Activated gamma-delta T cell treated with anti-CD3 and anti-CD28 coated beads, Interleukin-2, amount 50 U/mL, for 16 hours (primary cell): ENCODE measurements around the gene ATP4A.

Experiments used
- DNase-seq: peaks from one replicate; pipeline ENCODE4 v3.0.0-alpha.2; 2020; ENCODE audit warnings: low read depth

ATP4A gene

DNA sequence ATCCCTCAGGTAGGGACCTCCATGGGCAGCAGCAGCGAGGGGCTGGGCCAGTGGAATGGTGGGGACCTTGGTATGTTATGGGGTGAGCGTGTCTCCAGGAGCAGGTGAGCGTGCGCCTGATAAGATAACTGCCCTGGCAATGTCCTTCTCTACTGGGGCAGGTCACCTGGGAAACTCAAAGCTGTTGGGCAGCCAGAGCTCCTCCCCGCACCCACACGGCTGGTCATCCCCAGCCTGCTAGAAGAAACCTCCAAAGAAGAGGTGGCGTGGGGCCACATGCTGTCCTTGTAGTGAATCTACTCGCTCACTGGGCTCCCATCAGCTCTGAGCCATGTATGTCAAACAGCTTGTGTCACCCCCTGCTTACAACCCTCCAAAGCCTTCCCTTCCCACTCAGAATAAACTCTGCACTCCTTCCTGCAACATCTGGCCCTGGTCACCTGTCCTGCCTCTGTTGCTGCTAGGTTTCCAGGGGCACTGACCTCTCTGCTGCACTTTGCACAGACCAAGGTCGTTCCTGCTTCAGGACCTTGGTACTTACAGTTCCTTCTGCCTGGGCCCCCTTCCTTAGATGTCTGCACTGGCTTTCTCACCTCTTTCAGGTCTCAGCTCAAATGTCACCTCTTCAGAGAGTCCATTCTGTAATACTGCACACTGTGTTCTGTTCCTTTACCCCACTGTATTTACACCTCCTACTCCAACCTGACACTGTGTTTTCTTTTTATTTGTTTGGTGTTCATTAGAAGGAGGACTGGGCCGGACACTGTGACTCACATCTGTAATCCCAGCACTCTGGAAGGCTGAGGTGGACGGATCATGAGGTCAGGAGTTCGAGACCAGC is 1.8 kb upstream of the ATP4A start:
- DNase-seq = no peak

DNA sequence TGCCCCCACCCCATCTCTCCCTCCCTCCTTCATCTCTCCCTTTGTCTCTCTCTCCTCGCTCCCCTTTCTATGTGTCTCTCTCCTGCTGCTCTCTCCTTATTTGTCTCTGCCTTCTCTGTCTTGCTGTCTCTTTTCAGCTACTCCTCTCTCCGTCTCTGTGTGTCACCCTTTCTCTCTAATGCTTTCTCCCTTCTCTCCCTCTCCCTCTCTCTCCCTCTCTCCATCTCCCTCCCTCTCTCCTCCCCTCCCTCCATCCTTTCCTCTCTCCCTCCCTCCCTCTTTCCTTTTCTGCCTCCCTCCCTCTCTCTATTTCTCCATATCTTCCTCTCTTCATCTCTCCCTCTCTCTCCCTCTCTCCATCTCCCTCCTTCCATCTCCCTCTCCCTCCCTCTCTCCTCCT is 682 bp downstream of the ATP4A start:
- no peak for DNase-seq

DNA sequence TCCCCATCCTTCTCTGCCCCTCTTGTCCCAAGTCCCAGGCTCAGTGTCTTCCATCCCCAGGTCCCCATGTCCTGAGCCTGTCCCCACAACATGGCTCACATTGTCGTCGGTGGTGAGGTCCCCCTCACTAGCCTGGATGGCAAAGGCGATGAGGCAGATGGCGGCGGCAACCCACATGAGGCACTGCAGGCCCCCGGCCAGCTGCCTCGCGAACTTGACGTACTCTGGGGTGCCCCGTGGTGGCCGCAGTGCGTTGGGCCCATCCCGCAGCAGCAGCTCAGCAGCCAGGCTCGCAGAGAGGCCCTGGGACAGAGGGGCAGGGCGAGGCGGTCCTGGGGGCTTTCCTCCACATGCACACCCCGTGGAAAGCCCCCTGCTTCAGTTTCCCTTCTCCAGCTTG is 1.1 kb downstream of the ATP4A start:
- DNase-seq = no peak

DNA sequence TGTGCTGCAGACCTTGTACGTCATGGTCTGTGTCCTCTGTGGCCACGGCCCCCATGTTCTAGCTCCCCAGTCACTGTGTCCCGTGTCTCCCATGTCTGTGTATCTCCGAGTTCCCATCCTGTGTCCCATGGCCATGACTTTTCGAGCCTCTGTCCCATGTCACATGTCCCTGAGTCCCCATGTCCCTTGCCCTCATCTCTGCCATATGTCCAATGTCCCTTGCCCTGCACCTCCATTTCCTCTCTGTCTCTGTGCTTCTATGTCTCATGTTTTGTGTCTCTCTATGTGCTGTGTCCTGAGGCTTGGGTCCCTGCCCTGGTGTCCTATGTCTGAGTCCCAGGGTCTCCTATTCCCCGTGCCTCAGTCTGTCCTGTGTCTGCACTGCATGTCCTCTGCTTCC is 2.0 kb downstream of the ATP4A start:
- DNase-seq = no peak

DNA sequence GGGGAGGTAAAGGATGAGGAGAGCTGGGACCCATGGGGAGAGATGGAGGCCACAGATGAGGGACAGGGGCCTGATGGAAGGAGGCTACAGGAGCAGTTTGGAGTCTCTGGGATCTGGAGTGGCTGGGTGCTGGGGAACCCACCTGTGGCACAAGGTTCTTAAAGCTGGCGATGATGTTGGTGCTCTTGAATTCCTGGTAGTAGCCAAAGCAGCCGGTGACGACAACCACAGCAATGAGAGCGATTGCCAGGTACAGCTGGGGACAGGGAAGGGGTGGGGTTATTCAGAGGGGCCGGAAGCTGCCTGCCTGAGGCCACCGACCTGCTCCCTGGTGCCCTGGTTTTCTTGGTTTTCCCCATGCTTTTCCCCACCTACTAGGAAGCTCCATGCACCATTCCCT is 2.8 kb downstream of the ATP4A start:
- DNase-seq = no peak

DNA sequence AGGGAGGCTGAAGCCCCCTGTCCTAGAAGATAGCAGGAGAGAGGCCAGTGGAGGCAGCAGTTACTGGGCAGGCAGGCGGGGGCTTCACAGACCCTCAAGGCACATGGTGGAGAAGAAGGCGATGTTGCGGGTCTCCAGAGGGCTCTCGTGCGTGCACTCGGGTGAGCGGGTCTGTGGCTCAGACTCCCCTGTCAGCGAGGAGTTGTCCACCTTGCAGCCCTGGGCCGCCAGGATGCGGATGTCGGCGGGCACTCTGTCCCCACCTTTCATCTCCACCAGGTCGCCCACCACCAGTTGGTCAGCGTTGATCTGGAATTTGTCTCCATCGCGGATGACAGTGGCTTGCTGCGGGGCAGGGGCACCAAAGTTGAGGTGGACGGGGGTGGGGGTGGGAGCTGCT is 3.2 kb downstream of the ATP4A start:
- DNase-seq = no peak

DNA sequence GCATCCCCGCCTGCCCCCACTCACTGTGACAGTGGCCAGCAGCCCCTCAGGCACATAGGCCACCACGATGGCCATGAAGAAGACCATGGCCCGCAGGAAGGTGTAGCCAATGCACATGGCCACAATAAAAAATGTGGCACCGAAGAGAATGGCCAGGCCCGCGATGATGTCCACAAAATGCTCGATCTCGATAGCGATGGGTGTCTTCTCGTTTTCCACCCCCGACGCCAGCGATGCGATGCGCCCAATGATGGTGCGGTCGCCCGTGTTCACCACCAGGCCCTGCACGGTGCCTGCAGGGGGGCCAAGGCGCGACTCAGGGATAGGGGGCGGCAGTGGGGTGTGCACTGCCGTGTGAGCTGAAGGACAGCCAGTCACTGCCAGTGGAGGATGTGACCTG is 3.7 kb downstream of the ATP4A start:
- DNase-seq = no peak

DNA sequence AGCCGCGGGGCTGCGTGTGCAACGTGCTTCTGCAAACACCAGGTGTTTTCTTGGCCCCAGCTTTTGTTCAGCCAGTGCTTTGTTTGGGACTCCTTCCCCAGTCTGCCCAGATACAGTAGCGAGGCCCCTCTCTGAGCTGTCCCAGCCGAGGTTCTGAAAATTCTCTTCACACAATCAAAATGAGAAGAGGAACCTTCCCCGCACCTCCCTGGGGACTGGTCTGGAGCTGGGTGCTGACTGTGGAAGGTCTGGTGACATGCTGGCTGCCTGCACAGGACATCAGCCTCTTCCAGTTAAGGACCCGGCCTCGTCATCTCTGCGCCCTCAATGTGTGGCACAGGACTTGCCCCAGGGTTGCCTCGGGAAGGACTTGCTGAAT is 4.2 kb downstream of the ATP4A start:
- no peak for DNase-seq

DNA sequence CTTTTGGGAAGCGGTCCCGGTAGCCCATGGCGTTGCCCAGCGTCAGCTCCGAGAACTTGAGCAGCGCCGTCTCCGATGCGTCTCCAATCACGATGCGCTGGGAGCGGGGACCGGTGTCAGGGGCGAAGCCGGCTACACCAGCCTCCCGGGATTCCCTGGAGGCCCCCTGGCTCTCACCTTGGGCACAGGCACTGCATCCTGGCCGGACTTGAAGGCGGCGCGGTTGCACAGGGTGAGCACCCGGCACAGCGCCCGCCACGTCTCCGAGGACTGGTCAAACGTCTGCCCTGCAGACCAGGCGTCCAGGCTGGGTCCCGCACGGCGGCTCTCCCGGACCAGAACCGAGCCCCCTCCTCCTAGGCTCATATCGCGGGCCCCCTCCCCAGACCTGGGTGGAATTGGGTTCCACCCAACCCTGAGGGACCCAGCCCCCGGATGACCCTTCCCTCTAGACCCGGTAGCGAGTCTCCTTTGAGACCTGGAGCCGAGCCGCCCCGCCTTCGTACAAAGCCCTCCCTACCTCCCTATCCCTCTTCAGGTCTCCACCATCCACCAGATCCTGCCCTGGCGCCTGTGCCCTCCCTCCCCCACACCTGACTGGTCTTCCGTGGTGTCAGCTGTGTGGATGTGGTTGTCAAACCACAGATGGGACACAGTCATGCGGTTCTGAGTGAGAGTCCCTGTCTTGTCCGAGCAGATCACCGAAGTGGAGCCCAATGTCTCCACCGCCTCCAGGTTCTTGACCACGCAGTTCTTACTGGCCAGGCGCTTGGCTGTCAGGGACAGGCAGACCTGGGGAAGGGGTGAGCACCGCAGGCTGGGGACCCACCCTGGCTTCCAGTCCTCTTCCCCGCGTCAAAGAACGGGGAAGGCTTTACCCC is 4.8 kb downstream of the ATP4A start:
- no peak for DNase-seq

DNA sequence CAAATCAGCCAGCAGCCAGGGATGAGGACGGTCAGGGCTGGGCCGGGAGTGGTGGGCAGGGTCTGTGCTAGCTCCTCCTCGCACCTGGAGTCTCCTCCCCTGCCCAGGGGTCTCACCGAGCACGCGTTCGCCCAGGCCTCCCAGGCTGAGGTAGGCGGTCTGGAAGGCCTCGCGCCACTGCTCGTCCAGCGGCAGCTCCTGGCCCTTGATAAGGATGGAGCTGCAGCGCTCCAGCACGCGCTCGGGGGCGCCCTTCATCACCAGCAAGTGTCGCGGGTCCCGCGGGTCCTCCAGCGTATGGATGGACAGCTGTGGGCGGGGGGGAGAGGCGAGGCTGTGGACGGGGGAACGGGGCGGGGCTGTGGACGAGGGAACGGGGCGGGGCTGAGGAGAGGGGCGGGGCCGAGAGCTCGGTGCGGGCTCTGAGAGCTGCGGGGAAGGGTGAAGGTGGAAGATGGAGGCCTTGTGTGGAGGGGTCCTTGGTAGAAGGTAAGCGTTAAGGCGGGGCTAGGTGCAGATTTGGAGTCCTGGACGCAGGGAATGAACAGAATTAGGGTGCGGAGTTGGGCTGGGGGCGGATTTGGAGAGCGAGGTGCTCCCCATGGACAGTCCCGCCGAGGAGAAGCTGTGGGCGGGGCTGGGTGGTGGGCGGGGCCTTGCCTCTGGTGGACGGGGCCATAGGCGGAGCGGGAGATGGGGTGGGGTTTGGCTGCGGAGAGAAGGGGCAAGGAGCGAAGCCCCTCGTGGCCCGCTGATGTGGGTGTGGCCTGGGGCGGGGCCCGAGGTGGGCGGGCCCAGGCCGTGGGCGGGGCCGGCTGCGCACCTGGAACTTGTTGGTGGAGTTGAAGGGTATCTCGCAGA is 5.7 kb downstream of the ATP4A start:
- peak; percentile 14 for DNase-seq

DNA sequence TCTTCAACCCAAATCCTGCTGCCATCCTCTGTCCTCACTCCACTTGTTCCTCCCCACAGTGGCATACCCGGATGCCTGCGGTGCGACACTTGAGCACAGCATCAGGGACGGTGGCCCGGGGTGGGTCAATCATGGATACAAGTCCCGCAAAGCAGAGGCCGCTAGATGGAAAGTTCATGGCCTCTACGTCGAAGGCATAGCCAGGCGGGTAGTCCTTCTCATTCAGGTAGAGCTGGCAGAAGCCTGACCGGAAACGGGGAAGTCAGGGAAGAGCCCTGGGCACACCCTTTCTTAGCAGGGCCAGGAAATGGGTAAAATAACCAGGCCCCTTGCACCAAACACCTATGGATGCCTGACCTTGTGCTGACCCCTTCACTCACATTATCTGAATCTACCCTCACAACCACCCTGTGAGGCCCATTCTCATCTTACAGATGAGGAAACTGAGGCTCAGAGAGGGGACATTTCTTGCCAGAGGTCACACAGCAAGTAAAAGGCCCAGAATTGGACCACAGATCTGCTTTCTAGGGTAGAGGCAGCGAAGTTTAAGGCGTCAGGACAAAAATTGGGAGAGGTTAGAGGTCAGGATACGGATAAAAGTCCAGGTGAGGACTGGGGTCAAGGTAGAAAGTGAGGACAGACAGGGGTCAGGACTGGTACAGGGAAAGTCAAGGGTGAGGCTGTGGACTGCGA is 6.5 kb downstream of the ATP4A start:
- no peak for DNase-seq

DNA sequence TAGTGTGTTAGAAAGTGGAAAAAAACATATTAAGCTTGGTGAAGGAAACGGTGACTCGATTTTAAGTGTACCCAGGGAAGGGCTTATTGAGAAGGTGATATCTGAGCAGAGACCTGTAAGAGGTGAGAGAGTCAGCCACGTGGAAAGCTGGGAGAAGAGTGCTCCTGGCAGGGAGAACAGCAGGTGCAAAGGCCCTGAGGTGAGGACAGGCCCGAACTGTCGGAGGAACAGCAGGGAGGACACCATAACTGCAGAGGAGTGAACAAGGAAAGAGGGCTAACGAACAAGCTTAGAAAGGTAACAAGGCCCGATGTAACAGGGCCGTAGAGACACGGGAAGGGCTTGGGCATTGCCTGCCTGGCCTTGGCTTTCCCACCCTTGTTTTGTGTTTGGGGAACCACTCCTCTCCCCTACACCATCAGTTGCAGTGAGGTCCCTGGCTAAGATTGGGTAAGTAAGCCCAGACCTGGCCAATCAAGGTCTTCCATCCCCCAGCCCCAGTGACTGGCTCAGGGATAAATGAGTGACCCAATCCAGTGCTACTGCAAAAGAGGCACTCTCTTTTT is 7.3 kb downstream of the ATP4A start:
- DNase-seq = no peak

DNA sequence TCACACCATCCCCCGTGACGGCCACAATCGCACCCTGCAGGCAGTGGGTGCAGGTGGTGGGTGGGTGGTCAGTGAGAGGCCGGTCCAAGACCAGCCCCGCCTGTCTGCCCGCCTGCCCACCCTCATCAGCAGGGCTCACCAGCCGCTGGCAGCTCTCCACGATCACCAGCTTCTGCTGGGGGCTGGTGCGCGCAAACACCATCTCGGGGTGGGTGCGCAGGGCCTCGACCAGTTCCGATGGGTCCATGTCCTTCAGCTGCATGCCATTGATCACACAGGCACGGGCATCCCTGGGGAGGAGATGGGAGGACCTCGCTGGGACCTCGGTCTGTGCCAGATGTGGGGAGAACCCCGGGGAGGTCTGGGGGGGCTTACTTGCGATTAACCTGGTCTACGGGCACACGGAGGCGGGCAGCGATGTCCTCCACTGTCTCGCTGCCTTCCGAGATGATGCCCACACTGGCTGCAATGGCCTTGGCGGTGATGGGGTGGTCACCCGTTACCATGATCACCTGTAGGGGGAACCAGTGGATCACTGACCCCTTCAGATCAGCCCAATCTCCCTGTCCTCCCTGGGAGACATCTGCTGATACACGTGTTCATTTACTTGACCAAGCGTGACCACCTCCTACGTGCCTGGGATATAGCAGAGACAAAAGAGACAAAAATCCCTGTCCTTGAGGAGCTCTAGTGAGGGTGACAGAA is 8.0 kb downstream of the ATP4A start:
- DNase-seq = no peak

DNA sequence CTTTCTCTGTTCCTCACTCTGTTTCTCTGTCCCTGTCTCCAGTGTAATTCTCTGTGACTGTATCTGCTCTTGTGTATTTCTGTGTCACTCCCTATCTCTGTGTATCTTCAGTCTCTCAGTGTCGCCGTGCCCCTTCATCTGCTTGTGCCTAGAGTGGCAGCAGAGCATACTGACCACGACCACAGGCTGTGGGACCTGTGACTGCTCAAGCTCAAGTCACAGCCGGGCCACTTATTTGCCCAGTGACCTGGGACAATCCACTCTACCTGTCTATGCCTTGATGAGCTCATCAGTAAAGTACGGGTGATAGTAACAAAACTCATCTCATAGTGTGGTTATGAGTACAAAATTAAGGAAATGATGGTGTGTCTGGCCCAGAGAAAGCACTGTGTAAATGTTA is 9.4 kb downstream of the ATP4A start:
- DNase-seq = no peak

DNA sequence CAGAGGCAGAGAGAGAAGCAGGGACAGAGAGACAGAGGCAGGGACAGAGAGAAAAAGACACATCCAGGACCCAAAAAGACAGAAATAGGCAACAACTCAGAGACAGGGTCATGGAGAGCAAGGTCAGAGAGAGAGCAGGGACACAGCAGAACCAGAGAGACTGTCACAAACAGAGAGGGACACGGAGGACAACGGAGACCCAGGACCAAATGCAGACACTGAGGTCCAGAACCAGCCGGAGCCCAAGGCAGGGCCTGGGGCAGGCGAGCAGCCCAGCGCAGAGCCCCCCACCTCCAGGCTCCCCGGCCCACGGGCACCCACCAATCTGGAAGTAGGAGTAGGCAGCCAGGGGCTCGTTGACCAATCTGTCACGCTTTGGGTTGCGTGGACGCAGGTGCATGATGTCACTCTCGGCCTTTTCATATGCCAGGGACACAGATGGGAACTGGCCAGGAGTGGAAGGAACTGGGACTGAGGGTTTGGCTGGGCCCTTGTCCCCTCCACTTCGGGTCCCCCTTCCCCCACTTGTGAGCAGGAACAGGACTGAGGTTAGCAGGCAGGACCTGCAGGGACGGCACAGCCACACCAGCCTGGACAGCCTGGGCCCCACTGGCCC is 10.0 kb downstream of the ATP4A start:
- no peak for DNase-seq

DNA sequence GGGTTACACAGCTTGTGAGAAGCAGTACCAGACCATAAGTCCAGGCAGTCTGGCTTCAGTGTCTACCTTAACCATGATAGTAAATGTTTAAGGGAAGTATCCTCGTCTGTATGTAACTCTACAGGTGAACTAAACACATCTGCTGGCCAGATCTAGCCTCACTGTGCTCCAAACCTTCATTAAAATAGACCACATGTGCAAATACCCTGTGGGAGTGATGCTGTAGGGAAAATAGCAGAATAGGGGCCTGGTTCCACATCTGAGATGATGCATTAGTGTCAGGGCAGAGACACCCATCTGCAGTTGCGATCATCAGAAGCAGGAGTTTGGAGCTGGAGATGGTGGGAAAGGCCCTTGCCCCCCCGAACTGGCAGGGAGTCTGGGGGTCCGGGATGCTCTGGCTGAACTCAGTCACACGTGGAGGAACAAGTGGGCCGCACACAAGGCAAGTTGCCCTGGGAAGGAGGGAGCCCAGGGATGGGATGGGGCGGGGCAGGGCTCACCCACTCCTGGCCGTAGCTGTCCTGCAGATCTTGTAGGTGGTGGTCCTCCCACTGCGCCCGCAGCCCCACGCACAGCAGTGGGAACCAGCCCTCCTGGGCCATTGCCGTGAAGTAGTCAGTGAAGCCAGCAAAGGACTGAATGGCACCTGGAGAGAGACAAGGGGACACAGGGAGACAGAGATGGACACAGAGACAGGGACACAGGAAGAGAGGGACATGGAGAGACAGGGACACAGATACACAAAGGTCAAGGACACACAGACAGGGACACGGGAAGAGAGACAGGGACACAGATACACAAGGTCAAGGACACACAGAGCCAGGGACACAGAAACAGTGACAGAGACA is 10.7 kb downstream of the ATP4A start:
- no peak for DNase-seq

DNA sequence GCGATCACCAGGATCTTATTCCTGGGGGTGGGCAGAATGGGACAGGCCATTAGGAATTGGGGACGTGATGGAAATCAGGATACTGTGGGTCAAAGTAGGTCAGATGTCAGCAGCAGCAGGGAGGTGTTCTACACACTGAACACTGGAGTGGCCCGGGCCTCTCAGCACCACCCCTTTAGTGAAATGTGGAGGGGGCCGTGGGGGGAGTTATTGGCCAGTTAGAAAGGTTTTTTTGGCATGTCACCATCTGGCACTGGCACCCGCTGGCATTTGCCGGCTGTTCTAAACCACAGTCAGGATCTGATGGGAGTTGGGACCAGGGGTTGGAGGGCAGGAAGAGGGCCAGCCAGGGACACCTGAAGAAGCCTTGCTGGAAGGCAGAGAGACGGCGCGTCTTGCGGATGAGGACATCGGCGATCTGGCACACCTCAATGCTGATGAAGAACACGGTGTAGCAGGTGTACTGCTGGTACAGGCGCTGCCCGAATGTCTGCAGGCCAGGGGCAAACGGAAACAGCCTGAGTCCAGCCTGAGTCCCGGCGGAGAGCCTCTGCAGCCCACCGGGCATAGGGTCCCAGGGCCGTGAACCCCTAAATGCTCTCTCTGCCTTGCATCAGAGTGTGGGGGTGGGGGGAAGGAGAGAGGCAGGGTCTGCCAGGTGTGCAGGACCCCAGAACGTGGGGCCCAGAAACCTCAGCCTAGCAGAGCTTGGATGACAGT is 12.2 kb downstream of the ATP4A start:
- no peak for DNase-seq

DNA sequence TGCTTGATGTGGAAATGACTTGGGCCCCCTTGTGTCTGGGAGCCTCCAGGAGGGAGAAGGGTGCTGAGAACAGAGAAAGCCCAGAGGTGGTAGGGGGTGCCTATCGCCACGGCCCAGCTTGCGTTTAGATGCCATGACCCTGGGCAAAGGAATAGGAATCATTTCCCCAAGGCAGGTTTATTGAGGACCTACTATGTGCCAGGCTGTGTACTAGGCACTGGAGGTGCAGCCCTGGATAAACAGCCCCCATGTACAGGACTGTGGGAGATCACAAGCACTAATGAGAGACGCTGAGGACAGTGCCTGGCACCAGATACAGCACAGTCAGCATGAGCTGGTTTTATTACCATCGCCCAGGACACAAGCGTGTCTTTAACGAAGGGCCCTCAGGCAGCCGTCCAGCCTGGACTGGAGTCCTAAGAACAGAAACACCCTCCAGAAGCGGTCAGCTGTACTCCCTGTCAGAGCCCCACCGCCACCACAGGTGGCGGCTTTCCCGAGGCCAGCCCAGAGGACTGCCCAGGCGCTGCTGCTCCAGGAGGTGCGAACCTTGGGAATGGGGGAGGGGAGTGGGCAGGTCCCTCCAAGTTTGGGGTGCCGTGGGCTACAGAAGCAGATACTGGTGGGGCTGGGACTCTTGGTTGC is 13.5 kb downstream of the ATP4A start:
- no peak for DNase-seq
